ENCODE data around the gene GRID2.
A peak's percentile ranks its signal among the peaks of the same experiment; 100 is the strongest.
"Not testable (repeated sequence)": the region's sequence is repeated elsewhere in the genome, so short reads cannot be mapped to it uniquely, and the experiment has no call there.

GRID2 gene

DNA sequence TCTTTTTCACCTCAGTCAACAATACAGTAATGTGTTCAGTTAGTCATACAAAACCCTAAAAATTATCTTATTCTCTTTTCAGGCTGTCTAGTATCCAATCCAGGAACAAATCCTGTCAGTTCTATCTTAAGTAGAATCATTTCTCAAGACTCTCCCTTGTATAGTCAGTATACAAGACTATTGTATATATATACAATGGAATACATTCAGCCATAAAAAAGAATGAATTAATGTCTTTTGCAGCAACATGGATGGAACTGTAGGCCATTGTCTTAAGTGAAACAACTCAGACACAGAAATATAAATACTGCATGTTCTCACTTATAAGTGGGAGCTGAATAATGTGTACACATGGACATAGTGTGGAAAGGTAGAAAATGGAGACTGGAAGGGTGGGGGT lies 1023.6 kb downstream of the GRID2 start:
- no peak overlapping the region for H3K9ac ChIP-seq (ENCODE audit: low read depth, low read length)
- no peaks in the 10 kb centered on the region for H3K27me3 ChIP-seq (ENCODE audit: control insufficient read depth, insufficient read depth, low read length)
- no peaks in the 10 kb centered on the region for H3K36me3 ChIP-seq (ENCODE audit: control insufficient read depth, insufficient read depth, low read length)
- H3K4me3 ChIP-seq (ENCODE audit: low read depth, low read length): no peak overlapping the region
- no peaks in the 10 kb centered on the region for H3K9me3 ChIP-seq (ENCODE audit: control insufficient read depth, insufficient read depth, low read length)
- no peaks in the 10 kb centered on the region for H3K4me1 ChIP-seq (ENCODE audit: control insufficient read depth, insufficient read depth, low read length)
- H3K27ac ChIP-seq (ENCODE audit: low read depth, low read length): no peak overlapping the region

DNA sequence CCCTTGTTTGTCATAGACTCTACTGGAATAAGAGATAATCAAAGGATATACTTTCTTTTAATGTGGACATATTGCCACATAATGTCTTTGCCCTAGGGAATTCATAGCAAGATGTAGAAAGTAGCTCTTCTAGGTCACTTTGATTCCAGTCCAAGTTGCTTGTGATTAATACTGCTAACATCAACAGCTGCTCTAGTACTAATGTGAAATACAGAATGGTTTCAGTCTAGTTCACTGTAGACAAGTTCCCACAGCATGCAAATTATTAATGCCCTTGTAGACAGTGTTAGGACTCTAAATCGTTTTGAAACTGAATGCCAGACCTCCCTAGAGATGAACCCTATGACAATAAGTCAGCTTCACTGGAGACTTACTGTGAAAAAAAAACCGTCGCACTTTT lies 1030.2 kb downstream of the GRID2 start:
- Histone ChIP-seq H3K4me3 (ENCODE audit: low read depth, low read length) (no peak overlapping the region), H3K4me1 (ENCODE audit: control insufficient read depth, insufficient read depth, low read length) (no peaks in the 10 kb centered on the region), H3K27me3 (ENCODE audit: control insufficient read depth, insufficient read depth, low read length) (no peaks in the 10 kb centered on the region), H3K36me3 (ENCODE audit: control insufficient read depth, insufficient read depth, low read length) (no peaks in the 10 kb centered on the region), H3K9ac (ENCODE audit: low read depth, low read length) (no peak overlapping the region), H3K9me3 (ENCODE audit: control insufficient read depth, insufficient read depth, low read length) (no peaks in the 10 kb centered on the region), H3K27ac (ENCODE audit: low read depth, low read length) (no peak overlapping the region)

DNA sequence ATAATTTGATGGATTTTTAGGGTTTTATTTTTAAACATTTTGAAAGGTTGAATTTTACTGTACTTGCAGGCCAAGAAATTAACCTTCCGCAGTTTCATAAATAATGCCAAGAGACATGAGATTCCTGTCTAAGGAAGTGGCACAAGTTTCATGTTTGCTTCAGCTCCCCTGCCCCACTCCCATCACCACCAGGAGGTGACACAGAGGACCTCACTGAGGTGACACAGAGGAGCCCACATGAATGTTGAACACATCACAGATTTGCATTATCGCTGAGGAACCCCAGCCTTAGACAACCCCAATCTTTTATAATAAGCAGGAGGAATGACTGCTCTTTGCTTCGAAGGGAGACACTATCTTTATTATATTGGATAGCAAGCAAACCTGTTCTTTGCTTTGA lies 1033.4 kb downstream of the GRID2 start:
- no peaks in the 10 kb centered on the region for H3K27me3 ChIP-seq (ENCODE audit: control insufficient read depth, insufficient read depth, low read length)
- H3K9ac ChIP-seq (ENCODE audit: low read depth, low read length): no peak overlapping the region
- no peaks in the 10 kb centered on the region for H3K4me1 ChIP-seq (ENCODE audit: control insufficient read depth, insufficient read depth, low read length)
- no peak overlapping the region for H3K27ac ChIP-seq (ENCODE audit: low read depth, low read length)
- H3K9me3 ChIP-seq (ENCODE audit: control insufficient read depth, insufficient read depth, low read length): no peaks in the 10 kb centered on the region
- no peak overlapping the region for H3K4me3 ChIP-seq (ENCODE audit: low read depth, low read length)
- H3K36me3 ChIP-seq (ENCODE audit: control insufficient read depth, insufficient read depth, low read length): no peaks in the 10 kb centered on the region

DNA sequence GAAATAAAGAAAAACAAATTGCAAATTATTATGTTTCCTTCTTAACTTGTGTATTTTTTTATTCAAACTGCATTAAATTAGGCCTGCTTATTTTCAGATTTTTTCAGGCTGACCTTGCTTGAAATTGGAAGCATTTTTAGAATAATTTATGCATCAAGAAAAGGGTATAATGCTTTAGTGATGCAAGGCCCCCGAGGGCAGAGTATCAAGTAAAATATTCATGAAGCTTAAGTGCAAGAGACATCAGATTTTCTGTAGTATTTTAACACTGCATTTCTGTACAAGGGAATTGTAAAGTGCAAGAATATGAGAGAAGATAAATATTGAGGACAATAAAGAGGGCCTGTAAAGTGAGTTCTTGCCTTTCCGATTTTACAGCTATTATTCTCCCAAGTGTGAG lies 1039.0 kb downstream of the GRID2 start:
- Histone ChIP-seq H3K36me3 (ENCODE audit: control insufficient read depth, insufficient read depth, low read length) (no peaks in the 10 kb centered on the region), H3K4me1 (ENCODE audit: control insufficient read depth, insufficient read depth, low read length) (no peaks in the 10 kb centered on the region), H3K27me3 (ENCODE audit: control insufficient read depth, insufficient read depth, low read length) (no peaks in the 10 kb centered on the region), H3K27ac (ENCODE audit: low read depth, low read length) (no peak overlapping the region), H3K9me3 (ENCODE audit: control insufficient read depth, insufficient read depth, low read length) (no peaks in the 10 kb centered on the region), H3K4me3 (ENCODE audit: low read depth, low read length) (no peak overlapping the region), H3K9ac (ENCODE audit: low read depth, low read length) (no peak overlapping the region)

DNA sequence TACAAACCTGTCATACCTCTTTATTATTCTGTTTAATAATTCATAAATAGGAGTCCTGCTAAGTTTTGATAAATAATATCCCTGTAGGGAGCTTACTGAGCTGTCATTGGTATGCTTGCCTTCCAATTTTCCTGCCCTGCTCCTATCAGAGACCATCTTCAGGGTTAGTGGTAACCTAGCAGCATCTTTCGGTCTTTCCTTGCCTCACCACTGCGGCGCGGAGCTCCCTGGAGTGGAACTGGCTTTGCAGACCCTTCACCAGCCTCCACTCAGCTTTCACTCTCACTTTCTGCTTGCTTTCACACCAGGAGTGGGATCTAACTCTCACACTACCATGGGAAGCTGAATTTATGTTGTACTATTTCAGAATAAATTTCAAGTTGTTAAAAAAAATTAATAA lies 1043.1 kb downstream of the GRID2 start:
- no peaks in the 10 kb centered on the region for H3K4me1 ChIP-seq (ENCODE audit: control insufficient read depth, insufficient read depth, low read length)

DNA sequence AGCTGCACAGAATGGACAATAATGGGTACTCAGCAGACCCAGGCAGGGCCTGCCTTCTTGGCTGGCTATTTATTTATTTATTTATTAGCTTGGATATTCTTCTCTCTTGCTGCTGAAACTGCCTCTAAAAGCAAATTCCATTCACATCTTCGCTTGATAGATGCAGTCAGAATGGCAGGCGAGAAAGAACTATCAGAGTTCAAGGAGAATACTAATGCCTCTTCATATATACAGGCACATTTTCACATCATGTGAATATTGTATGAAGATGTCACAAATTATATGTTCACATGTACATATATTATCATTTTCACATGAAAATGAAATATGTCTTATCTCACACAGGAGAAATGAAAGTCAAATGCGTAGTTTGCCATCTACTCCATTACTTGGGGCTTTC lies 1045.1 kb downstream of the GRID2 start:
- Histone ChIP-seq H3K9me3 (ENCODE audit: control insufficient read depth, insufficient read depth, low read length) (no peaks in the 10 kb centered on the region), H3K27me3 (ENCODE audit: control insufficient read depth, insufficient read depth, low read length) (no peaks in the 10 kb centered on the region), H3K4me1 (ENCODE audit: control insufficient read depth, insufficient read depth, low read length) (no peaks in the 10 kb centered on the region), H3K27ac (ENCODE audit: low read depth, low read length) (no peak overlapping the region), H3K9ac (ENCODE audit: low read depth, low read length) (no peak overlapping the region), H3K36me3 (ENCODE audit: control insufficient read depth, insufficient read depth, low read length) (no peaks in the 10 kb centered on the region), H3K4me3 (ENCODE audit: low read depth, low read length) (no peak overlapping the region)

More for the DNA sequence above, 1043.1 kb downstream of the GRID2 start:
- Histone ChIP-seq H3K27ac (ENCODE audit: low read depth, low read length) (no peak overlapping the region), H3K9me3 (ENCODE audit: control insufficient read depth, insufficient read depth, low read length) (no peaks in the 10 kb centered on the region), H3K4me3 (ENCODE audit: low read depth, low read length) (no peak overlapping the region), H3K36me3 (ENCODE audit: control insufficient read depth, insufficient read depth, low read length) (no peaks in the 10 kb centered on the region), H3K9ac (ENCODE audit: low read depth, low read length) (no peak overlapping the region), H3K27me3 (ENCODE audit: control insufficient read depth, insufficient read depth, low read length) (no peaks in the 10 kb centered on the region)

DNA sequence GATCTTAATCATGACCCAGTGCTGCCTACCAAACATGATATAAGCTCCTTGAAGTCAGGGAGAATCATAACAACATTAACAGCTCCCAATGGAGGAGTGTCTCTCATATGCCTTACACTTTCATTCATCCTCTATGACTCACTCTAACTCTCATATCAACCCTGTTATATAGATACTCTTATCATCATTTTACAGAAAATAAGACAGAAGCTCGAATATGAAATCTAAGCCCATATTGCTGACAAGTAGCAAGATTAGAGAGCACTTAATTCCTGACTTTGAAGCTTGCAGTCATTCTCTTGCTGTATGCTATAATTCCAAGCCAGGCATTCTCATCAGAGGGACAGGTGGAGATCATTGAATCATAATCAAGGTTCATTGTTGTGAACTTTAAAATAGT lies 1048.1 kb downstream of the GRID2 start:
- H3K27ac ChIP-seq (ENCODE audit: low read depth, low read length): no peak overlapping the region
- H3K9me3 ChIP-seq (ENCODE audit: control insufficient read depth, insufficient read depth, low read length): no peaks in the 10 kb centered on the region
- H3K9ac ChIP-seq (ENCODE audit: low read depth, low read length): no peak overlapping the region
- no peaks in the 10 kb centered on the region for H3K27me3 ChIP-seq (ENCODE audit: control insufficient read depth, insufficient read depth, low read length)
- H3K4me1 ChIP-seq (ENCODE audit: control insufficient read depth, insufficient read depth, low read length): no peaks in the 10 kb centered on the region
- no peak overlapping the region for H3K4me3 ChIP-seq (ENCODE audit: low read depth, low read length)
- no peaks in the 10 kb centered on the region for H3K36me3 ChIP-seq (ENCODE audit: control insufficient read depth, insufficient read depth, low read length)

DNA sequence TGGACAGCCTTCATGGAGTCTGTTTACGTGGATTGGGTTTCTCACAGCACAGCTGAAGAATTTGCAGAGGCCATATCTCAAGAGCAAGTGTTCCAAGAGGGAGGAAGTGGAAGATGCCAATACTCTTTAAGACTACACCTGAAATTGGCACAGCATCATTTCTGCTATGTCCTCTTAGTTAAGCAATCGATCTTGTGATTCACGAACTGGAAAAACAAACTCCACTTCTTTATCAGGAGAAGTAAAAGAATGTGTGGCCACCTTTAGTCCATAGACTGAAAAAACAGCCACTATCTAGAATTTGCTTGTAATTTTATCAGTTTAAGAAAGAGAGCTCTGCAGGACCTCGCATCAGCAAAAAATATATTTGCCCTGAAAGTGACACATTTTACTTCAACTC lies 1051.6 kb downstream of the GRID2 start:
- no peaks in the 10 kb centered on the region for H3K27me3 ChIP-seq (ENCODE audit: control insufficient read depth, insufficient read depth, low read length)
- H3K36me3 ChIP-seq (ENCODE audit: control insufficient read depth, insufficient read depth, low read length): no peaks in the 10 kb centered on the region
- no peak overlapping the region for H3K4me3 ChIP-seq (ENCODE audit: low read depth, low read length)
- no peak overlapping the region for H3K9ac ChIP-seq (ENCODE audit: low read depth, low read length)
- H3K9me3 ChIP-seq (ENCODE audit: control insufficient read depth, insufficient read depth, low read length): no peaks in the 10 kb centered on the region
- H3K4me1 ChIP-seq (ENCODE audit: control insufficient read depth, insufficient read depth, low read length): peaks cover 9% of the 10 kb centered on the region; the same call in 1 of the 2 replicates
- no peak overlapping the region for H3K27ac ChIP-seq (ENCODE audit: low read depth, low read length)

DNA sequence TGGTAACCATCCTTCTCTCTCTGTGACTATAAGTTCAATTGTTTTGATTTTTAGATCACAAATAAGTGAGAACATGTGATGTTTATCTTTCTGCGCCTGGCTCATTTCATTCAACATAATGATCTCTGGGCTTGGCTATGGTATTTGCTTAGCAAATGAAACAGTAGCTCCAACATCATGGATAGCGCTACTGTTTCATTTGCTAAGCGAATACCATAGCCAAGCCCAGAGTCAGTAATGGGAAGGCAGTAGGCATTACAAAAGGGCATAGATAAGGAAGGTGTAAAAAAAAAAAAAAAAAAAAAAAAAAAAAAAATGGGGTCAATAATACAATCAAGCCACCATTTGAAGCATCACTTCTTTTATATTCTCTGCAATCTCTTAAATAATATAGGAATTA lies 1055.8 kb downstream of the GRID2 start:
- H3K9ac ChIP-seq (ENCODE audit: low read depth, low read length): no peak overlapping the region
- no peaks in the 10 kb centered on the region for H3K9me3 ChIP-seq (ENCODE audit: control insufficient read depth, insufficient read depth, low read length)
- no peak overlapping the region for H3K4me3 ChIP-seq (ENCODE audit: low read depth, low read length)
- no peaks in the 10 kb centered on the region for H3K27me3 ChIP-seq (ENCODE audit: control insufficient read depth, insufficient read depth, low read length)
- H3K4me1 ChIP-seq (ENCODE audit: control insufficient read depth, insufficient read depth, low read length): peaks cover 11% of the 10 kb centered on the region
- no peak overlapping the region for H3K27ac ChIP-seq (ENCODE audit: low read depth, low read length)
- H3K36me3 ChIP-seq (ENCODE audit: control insufficient read depth, insufficient read depth, low read length): no peaks in the 10 kb centered on the region

DNA sequence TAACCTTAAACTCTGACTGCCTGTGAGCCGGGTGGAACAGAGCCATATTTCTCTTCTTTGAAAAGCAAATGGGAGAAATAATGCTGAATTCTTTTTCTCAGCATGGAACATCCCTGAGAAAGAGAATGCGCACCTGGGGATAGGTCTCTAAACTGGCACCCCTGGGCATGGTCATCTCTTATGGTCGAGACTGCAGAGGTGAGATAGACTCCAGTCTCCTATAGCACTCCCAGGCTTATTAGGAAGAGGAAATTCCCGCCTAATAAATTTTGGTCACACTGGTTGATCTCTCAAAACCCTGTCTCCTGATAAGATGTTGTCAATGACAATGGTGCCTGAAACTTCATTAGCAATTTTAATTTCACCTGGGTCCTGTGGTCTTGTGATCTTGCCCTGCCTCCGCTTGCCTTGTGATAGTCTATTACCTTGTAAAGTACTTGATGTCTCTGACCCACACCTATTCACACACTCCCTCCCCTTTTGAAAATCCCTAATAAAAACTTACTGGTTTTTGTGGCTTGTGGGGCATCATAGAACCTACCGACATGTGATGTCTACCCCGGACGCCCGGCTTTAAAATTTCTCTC lies 1062.5 kb downstream of the GRID2 start:
- peaks cover 40% of the 10 kb centered on the region for H3K4me1 ChIP-seq (ENCODE audit: control insufficient read depth, insufficient read depth, low read length)
- peak overlapping the region; percentile 60 for H3K27ac ChIP-seq (ENCODE audit: low read depth, low read length)
- not testable (repeated sequence) for H3K27me3 ChIP-seq (ENCODE audit: control insufficient read depth, insufficient read depth, low read length); H3K9me3 ChIP-seq (ENCODE audit: control insufficient read depth, insufficient read depth, low read length); H3K36me3 ChIP-seq (ENCODE audit: control insufficient read depth, insufficient read depth, low read length); H3K9ac ChIP-seq (ENCODE audit: low read depth, low read length)
- H3K4me3 ChIP-seq (ENCODE audit: low read depth, low read length): peak overlapping the region; percentile 28; the same call in 1 of the 2 replicates

DNA sequence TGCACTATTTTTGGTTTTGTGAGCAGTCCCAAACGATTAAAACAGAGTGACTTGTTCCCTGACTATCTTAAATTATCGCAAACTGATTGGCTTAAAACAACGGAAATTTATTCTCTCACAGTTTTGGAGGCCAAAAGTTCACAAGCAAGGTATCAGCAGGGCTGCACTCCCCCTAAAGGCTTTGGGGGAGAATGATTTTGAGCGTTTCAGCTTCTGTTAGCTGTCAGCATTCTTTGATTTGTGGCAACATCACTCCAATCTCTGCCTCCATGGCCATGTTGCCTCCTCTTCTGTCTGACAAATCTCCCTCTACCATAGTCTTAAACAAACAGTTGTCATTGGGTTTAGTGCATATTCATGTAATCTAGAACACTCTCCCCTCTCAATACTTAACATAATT lies 1065.2 kb downstream of the GRID2 start:
- Histone ChIP-seq H3K9me3 (ENCODE audit: control insufficient read depth, insufficient read depth, low read length) (no peaks in the 10 kb centered on the region), H3K4me3 (ENCODE audit: low read depth, low read length) (no peak overlapping the region), H3K27me3 (ENCODE audit: control insufficient read depth, insufficient read depth, low read length) (0 out of 2 replicates have a peak, but pooled peaks cover 4% of the 10 kb centered on the region)

DNA sequence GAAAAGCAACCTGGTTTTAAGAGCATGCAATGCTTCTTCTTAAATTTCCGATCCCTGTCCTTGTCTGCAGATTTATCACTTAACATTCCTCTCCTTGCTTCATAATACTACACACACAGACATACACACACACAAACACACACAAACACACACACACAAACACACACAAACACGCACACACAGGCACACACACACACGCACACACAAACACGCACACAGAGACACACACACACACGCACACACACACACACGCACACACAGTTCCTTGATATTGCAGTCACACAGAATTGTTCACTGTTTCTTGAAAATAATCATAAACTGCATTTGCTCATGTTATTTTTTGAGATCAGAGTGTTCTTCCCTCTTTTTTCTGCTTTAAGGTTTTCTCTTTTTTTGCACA lies 1066.5 kb downstream of the GRID2 start:
- no peak overlapping the region for H3K27ac ChIP-seq (ENCODE audit: low read depth, low read length)
- H3K4me1 ChIP-seq (ENCODE audit: control insufficient read depth, insufficient read depth, low read length): peaks cover 31% of the 10 kb centered on the region
- no peaks in the 10 kb centered on the region for H3K36me3 ChIP-seq (ENCODE audit: control insufficient read depth, insufficient read depth, low read length)
- H3K27me3 ChIP-seq (ENCODE audit: control insufficient read depth, insufficient read depth, low read length): no peaks in the 10 kb centered on the region
- H3K4me3 ChIP-seq (ENCODE audit: low read depth, low read length): no peak overlapping the region
- no peak overlapping the region for H3K9ac ChIP-seq (ENCODE audit: low read depth, low read length)
- no peaks in the 10 kb centered on the region for H3K9me3 ChIP-seq (ENCODE audit: control insufficient read depth, insufficient read depth, low read length)

More for the DNA sequence above, 1065.2 kb downstream of the GRID2 start:
- Histone ChIP-seq H3K36me3 (ENCODE audit: control insufficient read depth, insufficient read depth, low read length) (no peaks in the 10 kb centered on the region), H3K9ac (ENCODE audit: low read depth, low read length) (no peak overlapping the region), H3K27ac (ENCODE audit: low read depth, low read length) (no peak overlapping the region), H3K4me1 (ENCODE audit: control insufficient read depth, insufficient read depth, low read length) (peaks cover 40% of the 10 kb centered on the region)
